ENCODE data around the gene FAM169A. TPM values are rescaled to one million over a fixed set of nuclear protein-coding genes. Genes with fewer than 3 reads are reported as not detected.

Gene FAM169A
- total RNA-seq = under 0.01 and 0.74 TPM in 2 replicates

GRCh38 chr5:74865804-74866595 lies at the start of gene FAM169A:
TSS of gene FAM169A (minus strand) at chr5:74866387. CDS start at chr5:74841676, 24,711 bp downstream.

GRCh38 chr5:74766849-74767578 lies 99.2 kb downstream of the FAM169A start, which contains the start of the genes GFM2 and NSA2:
TSS of gene GFM2 (minus strand) at chr5:74767117. CDS start at chr5:74763742, 3,375 bp downstream.
TSS of gene NSA2 (plus strand) at chr5:74767249. CDS start at chr5:74767361, 112 bp downstream.

Other genes with a start within 250 kb of the FAM169A start
- gene ENC1, start 225.7 kb downstream of the FAM169A start, total RNA-seq = 217 and 309 TPM in 2 replicates
- gene HEXB, start 181.2 kb downstream of the FAM169A start, total RNA-seq = 209 and 270 TPM in 2 replicates
- 62.4 and 74.4 TPM in 2 replicates for gene GFM2, start 99.3 kb downstream of the FAM169A start, total RNA-seq
- 93.5 and 95.7 TPM in 2 replicates for gene NSA2, start 99.1 kb downstream of the FAM169A start, total RNA-seq
- gene GCNT4, start 186.2 kb upstream of the FAM169A start, total RNA-seq = 0.23 and 0.59 TPM in 2 replicates

Data from smooth muscle cell of the umbilical artery (primary cell).